Measurements from ENCODE around the gene CDKN1C.

CDKN1C gene

GRCh38 chr11:2847561-2847960, 38.0 kb downstream of the CDKN1C start:
- no peak for DNase-seq (ENCODE audit: low read depth in 2 of 2)

- DNase-seq (ENCODE audit: low read depth in 2 of 2), result no peak
These were observed 39.1 kb downstream of the CDKN1C start for GRCh38 chr11:2846470-2846869.

- no peak for DNase-seq (ENCODE audit: low read depth in 2 of 2)
These were observed 39.5 kb downstream of the CDKN1C start for GRCh38 chr11:2846056-2846455.

GRCh38 chr11:2844996-2845395, 40.6 kb downstream of the CDKN1C start:
- DNase-seq (ENCODE audit: low read depth in 2 of 2), result no peak

GRCh38 chr11:2844116-2844842, 41.3 kb downstream of the CDKN1C start:
- no peak for DNase-seq (ENCODE audit: low read depth in 2 of 2)

- DNase-seq (ENCODE audit: low read depth in 2 of 2), result no peak
These were observed 42.0 kb downstream of the CDKN1C start for GRCh38 chr11:2843551-2843950.

- no peak for DNase-seq (ENCODE audit: low read depth in 2 of 2)
These were observed 42.7 kb downstream of the CDKN1C start for GRCh38 chr11:2842876-2843275.

- no peak for DNase-seq (ENCODE audit: low read depth in 2 of 2)
These were observed 44.0 kb downstream of the CDKN1C start for GRCh38 chr11:2841411-2842190.

GRCh38 chr11:2839395-2839943, 46.1 kb downstream of the CDKN1C start:
- no peak for DNase-seq (ENCODE audit: low read depth in 2 of 2)

- no peak for DNase-seq (ENCODE audit: low read depth in 2 of 2)
These were observed 46.8 kb downstream of the CDKN1C start for GRCh38 chr11:2838676-2839294.

GRCh38 chr11:2838091-2838490, 47.5 kb downstream of the CDKN1C start:
- no peak for DNase-seq (ENCODE audit: low read depth in 2 of 2)

GRCh38 chr11:2837651-2838050, 47.9 kb downstream of the CDKN1C start:
- DNase-seq (ENCODE audit: low read depth in 2 of 2), result no peak

GRCh38 chr11:2837096-2837601, 48.4 kb downstream of the CDKN1C start:
- DNase-seq (ENCODE audit: low read depth in 2 of 2), result no peak

- DNase-seq (ENCODE audit: low read depth in 2 of 2), result no peak
These were observed 49.1 kb downstream of the CDKN1C start for GRCh38 chr11:2836315-2837095.

GRCh38 chr11:2835751-2836150, 49.8 kb downstream of the CDKN1C start:
- no peak for DNase-seq (ENCODE audit: low read depth in 2 of 2)

GRCh38 chr11:2835296-2835695, 50.3 kb downstream of the CDKN1C start:
- no peak for DNase-seq (ENCODE audit: low read depth in 2 of 2)

GRCh38 chr11:2834503-2835273, 50.9 kb downstream of the CDKN1C start:
- no peak for DNase-seq (ENCODE audit: low read depth in 2 of 2)

GRCh38 chr11:2833716-2834502, 51.7 kb downstream of the CDKN1C start:
- DNase-seq (ENCODE audit: low read depth in 2 of 2), result no peak
